ENCODE data around the gene DAGLA.

- TF ChIP-seq CTCF (IDR thresholded peaks at IDR 0.05) (no peak), POLR2A (IDR thresholded peaks at IDR 0.05) (no peak)
Measured at GRCh38 chr11:61768376-61769076, 88.3 kb downstream of the DAGLA start.
